GM21737 (cell line): ENCODE results near the gene ZNF500.

Experiments used
- ATAC-seq: cut with Tn5 transposase; IDR thresholded peaks from one replicate; pipeline ENCODE4 v1.9.1; 2021; ENCODE audit warnings: mild to moderate bottlenecking, moderate library complexity; ENCODE audit not compliant: unreplicated experiment

ZNF500 gene

GRCh38 chr16:4713663-4714501 lies 53.1 kb downstream of the ZNF500 start:
- ATAC-seq = no peak

DNA sequence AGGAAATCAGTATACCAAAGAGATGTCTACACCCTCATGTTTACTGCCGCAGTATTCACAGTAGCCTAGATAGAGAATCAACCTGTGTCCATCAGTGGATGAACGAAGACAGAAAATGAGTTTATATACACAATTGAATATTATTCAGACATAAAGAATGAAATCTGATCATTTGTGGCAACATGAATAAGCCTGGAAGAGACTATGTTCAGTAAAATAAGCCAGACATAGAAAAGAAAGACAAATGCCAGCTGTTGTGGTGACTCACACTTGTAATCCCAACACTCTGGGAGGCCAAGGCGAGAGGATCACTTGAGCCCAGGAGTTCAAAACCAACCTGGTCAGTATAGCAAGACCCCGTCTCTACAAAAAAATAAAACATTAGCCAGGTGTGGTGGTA lies 57.5 kb downstream of the ZNF500 start:
- ATAC-seq = no peak

DNA sequence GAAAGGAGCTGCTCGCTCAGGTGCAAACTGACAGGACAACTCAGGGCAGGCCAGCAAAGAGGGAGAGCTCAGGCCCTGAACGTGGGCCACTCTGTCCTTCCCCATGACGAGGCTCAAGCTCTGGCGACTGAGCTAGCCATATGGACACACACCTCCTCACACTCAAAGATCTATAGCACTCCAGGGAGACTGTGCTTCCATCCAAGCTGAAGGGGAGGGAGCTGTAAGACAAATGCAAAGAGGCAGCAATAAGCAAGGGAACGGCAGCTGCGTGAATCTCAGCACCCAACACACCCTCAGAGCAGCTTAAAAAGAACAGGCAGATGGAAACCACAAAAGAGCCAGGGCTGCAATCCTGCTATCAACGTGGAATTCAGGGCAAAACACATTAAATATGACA lies 60.1 kb downstream of the ZNF500 start:
- ATAC-seq = no peak

DNA sequence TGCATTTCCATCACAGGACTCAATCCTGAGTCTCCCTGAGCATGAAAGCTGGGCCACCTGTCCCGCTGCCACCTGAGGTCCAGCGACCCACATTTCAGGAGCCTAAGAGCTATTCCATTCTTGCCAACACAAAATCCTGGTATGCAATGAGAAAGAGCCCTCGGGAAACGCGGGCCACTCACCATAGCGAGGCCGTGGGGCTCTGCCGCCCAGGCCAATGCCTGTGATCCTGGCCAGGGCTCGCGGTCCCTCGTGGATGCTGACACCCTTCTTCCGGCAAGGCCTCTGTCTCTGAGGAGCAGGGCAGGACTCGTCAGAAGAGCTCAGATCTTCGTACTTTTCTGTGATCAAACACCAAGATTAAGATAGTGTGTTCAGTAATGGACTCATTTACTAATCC lies 62.0 kb downstream of the ZNF500 start:
- no peak for ATAC-seq

DNA sequence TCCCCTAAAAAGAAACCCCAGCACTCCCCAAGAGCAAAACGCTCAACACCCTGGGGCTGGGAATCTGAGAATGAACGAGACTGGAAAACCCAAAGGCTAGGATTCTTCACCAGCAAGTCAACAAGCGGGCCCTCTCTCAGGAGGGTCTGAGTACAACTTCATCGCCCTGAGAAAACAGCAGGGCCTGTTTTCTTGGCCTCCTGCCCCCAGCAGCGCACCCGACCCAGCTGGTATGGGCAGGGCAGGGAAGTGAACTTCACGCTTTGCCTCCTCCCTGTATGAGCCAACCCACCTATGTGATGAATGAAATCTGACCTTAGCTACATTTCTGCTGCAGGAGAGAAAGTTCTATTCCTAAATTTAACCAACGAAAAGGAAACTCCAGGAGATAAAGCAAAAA lies 62.5 kb downstream of the ZNF500 start:
- ATAC-seq = no peak

DNA sequence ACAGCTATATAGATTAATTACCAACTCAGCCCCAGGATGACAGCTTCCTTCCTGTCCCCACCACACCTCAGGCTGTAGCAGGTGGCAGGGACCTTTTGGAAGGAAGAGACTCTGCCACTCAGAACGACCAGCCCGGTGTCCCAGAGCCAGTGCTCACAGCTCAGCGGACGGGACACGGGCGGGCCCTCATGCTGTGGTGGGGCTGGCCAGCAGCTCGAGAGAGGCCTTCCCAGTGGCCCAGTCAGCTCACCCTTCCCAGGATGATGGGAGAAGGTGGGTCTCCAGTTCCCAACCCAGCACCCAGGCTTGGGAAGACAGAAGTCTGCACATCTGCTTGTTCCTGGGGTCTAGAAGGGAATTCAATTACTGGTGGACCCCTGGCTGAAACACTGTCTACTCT lies 63.1 kb downstream of the ZNF500 start:
- ATAC-seq = no peak

DNA sequence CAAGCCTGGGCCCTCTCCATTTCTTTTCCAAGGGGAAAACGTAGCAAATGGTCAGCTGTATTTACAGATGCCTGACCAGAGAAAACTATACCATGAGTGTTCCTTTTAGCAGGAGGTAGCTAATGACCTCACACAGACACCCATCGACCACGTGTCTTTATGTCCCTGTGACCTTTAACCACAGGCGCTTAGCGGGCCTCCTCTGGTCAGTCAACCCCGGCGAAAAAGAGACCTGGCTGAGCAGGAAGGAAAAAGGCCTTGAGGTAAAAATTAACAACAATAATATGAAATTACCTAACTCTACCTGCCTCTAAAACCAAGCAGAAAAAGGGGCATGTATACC lies 64.5 kb downstream of the ZNF500 start:
- no peak for ATAC-seq

- no peak for ATAC-seq
These were observed 65.0 kb downstream of the ZNF500 start for GRCh38 chr16:4701791-4702465.

- no peak for ATAC-seq
These were observed 65.8 kb downstream of the ZNF500 start for GRCh38 chr16:4700997-4701743.

- no peak for ATAC-seq
These were observed 66.5 kb downstream of the ZNF500 start for GRCh38 chr16:4700380-4700996.

DNA sequence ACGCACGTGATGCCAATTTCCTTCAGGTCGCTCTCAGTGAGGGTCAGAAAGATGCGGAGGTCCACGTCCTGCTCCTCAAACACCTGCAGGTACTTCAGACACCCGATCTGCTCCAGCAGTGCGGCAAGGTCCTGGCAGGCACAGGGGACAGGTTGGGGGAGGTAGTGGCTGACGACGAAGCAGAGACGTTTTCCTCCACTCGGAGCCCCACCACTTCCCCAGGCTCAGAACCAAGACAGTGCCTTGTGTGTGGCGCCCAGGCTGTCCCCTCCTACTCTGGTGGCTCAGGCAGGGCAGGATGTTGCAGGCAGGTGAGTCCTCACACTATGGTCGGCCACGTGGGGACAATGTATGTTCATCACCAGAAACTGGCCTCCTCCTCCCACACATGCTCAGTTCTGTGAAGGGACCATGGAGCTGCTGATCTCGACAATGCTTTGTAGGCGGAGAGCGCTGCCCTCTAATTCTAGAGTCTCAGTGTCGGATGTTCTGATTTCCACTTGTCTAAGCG lies 67.9 kb downstream of the ZNF500 start:
- ATAC-seq = no peak

DNA sequence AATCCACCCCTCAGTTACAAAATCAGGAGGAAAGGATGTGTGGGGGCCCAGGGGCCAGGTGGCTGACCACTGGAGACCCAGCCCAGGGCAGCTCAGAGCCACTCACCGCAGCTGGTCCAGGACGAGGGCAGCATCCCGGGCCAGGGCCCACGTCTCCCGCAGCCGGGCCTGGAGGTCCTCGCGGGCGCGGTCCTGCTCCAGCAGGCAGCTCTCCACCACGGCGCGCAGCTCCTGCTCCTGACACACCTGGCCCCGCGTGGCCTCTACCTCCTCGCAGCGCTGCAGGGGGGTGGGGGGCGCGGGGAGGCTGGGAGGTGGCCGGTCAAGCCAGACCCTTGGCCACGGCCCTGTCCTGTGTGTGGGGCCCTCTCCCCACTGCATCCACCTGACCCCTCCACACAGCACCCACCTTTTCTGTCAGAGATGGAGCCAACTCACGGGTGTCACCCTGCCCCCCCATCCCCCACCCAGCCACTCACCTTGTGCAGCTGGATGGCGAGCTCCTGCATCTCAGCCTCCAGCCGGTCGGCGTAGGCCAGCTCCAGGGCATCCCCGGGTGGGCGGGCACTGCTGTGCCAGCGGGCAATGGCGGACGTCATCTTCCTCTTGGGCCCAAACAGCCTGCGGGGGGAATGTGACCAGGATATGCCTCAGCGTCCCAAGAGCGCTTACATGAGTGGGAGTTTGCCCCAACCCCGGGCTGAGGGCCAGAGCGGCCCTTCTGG lies 68.5 kb downstream of the ZNF500 start:
- no peak for ATAC-seq
